ENCODE measurements around the gene SUSD1. TPM values are rescaled to one million over a fixed set of nuclear protein-coding genes. Genes with fewer than 3 reads are reported as not detected.
A peak's percentile ranks its signal among the peaks of the same experiment; 100 is the strongest.

Gene SUSD1
- total RNA-seq, 4 donors from 2014 or later, result 5.9 to 10.0 (median 7.4) TPM

GRCh38 chr9:112025850-112026249, 149.2 kb downstream of the SUSD1 start:
- Histone ChIP-seq H3K27me3 (no peaks in the 10 kb centered on the region), H3K4me3 (no peak overlapping the region), H3K36me3 (no peaks in the 10 kb centered on the region), H3K9me3 (no peaks in the 10 kb centered on the region), H3K4me1 (peaks cover 2 to 24% (median 3%) of the 10 kb centered on the region in 3 donors), H3K27ac (no peak overlapping the region)
- whole genome bisulfite sequencing, 2 donors (ENCODE audit: low coverage in 1 of 2), result 97 to 100% methylated on average over 3 of the region's 3 CpGs
- no peak for TF ChIP-seq CTCF (IDR thresholded peaks at IDR 0.05)
- ATAC-seq, result no peak

- H3K9me3 ChIP-seq, result no peaks in the 10 kb centered on the region
- no peak overlapping the region for H3K4me3 ChIP-seq
- ATAC-seq, result no peak
- H3K36me3 ChIP-seq, result no peaks in the 10 kb centered on the region
- H3K4me1 ChIP-seq, result peaks cover 0 to 24% (median 0%) of the 10 kb centered on the region in 3 donors
- no peaks in the 10 kb centered on the region for H3K27me3 ChIP-seq
- 94 to 100% methylated on average over 1 to 2 of the region's 2 CpGs for whole genome bisulfite sequencing, 2 donors (ENCODE audit: low coverage in 1 of 2)
- peak overlapping the region in 2 of 4 donors; percentile 29 to 41 for H3K27ac ChIP-seq
- TF ChIP-seq EP300 (IDR thresholded peaks at IDR 0.05) (no peak), CTCF (IDR thresholded peaks at IDR 0.05) (no peak), POLR2AphosphoS5 (IDR thresholded peaks at IDR 0.05) (no peak), POLR2A (IDR thresholded peaks at IDR 0.05) (no peak)
Measured at GRCh38 chr9:112021742-112022141, 153.4 kb downstream of the SUSD1 start.

GRCh38 chr9:112020680-112021596, 154.2 kb downstream of the SUSD1 start:
- Histone ChIP-seq H3K9me3 (no peaks in the 10 kb centered on the region), H3K27me3 (no peaks in the 10 kb centered on the region), H3K27ac (peak overlapping the region in 2 of 4 donors; percentile 15 to 22), H3K36me3 (no peaks in the 10 kb centered on the region), H3K4me1 (peaks cover 0 to 24% (median 0%) of the 10 kb centered on the region in 3 donors), H3K4me3 (no peak overlapping the region)
- WGBS, 2 donors (ENCODE audit: low coverage in 1 of 2), result 30 to 74% methylated on average over 4 to 8 of the region's 12 CpGs
- no peak for TF ChIP-seq POLR2A (IDR thresholded peaks at IDR 0.05)
- no peak for TF ChIP-seq EP300 (IDR thresholded peaks at IDR 0.05)
- no peak for TF ChIP-seq CTCF (IDR thresholded peaks at IDR 0.05)
- peak; percentile 44 for TF ChIP-seq POLR2AphosphoS5 (IDR thresholded peaks at IDR 0.05)
- no peak for ATAC-seq

GRCh38 chr9:112017878-112018277, 157.2 kb downstream of the SUSD1 start:
- H3K4me1 ChIP-seq, result peaks cover under 1 to 34% (median 4%) of the 10 kb centered on the region in 3 donors
- no peaks in the 10 kb centered on the region for H3K36me3 ChIP-seq
- no peaks in the 10 kb centered on the region for H3K9me3 ChIP-seq
- no peak overlapping the region for H3K4me3 ChIP-seq
- 92 to 95% methylated on average over 3 to 5 of the region's 5 CpGs for WGBS, 2 donors (ENCODE audit: low coverage in 1 of 2)
- H3K27ac ChIP-seq, result no peak overlapping the region
- no peak for TF ChIP-seq POLR2A (IDR thresholded peaks at IDR 0.05)
- H3K27me3 ChIP-seq, result no peaks in the 10 kb centered on the region
- ATAC-seq, result no peak

GRCh38 chr9:112015736-112016135, 159.4 kb downstream of the SUSD1 start:
- no peak for ATAC-seq
- H3K4me1 ChIP-seq, result peaks cover 11 to 36% (median 17%) of the 10 kb centered on the region in 3 donors
- H3K4me3 ChIP-seq, result no peak overlapping the region
- H3K27me3 ChIP-seq, result no peaks in the 10 kb centered on the region
- no peaks in the 10 kb centered on the region for H3K36me3 ChIP-seq
- no peaks in the 10 kb centered on the region for H3K9me3 ChIP-seq
- WGBS, 2 donors (ENCODE audit: low coverage in 1 of 2), result 0 to 90% methylated on average over 1 of the region's 2 CpGs
- H3K27ac ChIP-seq, result no peak overlapping the region
- no peak for TF ChIP-seq POLR2AphosphoS5 (IDR thresholded peaks at IDR 0.05)
- TF ChIP-seq POLR2A (IDR thresholded peaks at IDR 0.05), result no peak
- no peak for TF ChIP-seq CTCF (IDR thresholded peaks at IDR 0.05)
- TF ChIP-seq EP300 (IDR thresholded peaks at IDR 0.05), result no peak
